Stimulated activated memory B cell treated with anti-CD40 and anti-IgM and Interleukin-4, amounts not matched to agents 10 μg/mL and 1 μg/mL and 100 μg/mL, for 72 hours (primary cell): ENCODE results near the gene TUBA3E.
"Not testable (repeated sequence)": the region's sequence is repeated elsewhere in the genome, so short reads cannot be mapped to it uniquely, and the experiment has no call there.

Experiments used
- ATAC-seq: fragments of 150-1000 bp; cut with Tn5 transposase; 2 replicates; pipeline ENCODE4 v1.10.0; 2021
- H3K27ac Mint-ChIP-seq: one replicate; pipeline ENCODE4 v1.8.0; 2022; ENCODE audit warnings: mild to moderate bottlenecking, mixed read lengths
- H3K27me3 Mint-ChIP-seq: one replicate; pipeline ENCODE4 v1.8.0; 2022; ENCODE audit warnings: mixed read lengths
- H3K36me3 Mint-ChIP-seq: one replicate; pipeline ENCODE4 v1.8.0; 2022; ENCODE audit warnings: mixed read lengths
- H3K4me1 Mint-ChIP-seq: one replicate; pipeline ENCODE4 v1.8.0; 2022; ENCODE audit warnings: mixed read lengths
- H3K4me3 Mint-ChIP-seq: one replicate; pipeline ENCODE4 v1.8.0; 2022; ENCODE audit warnings: mild to moderate bottlenecking, moderate library complexity, mixed read lengths
- H3K9me3 Mint-ChIP-seq: one replicate; pipeline ENCODE4 v1.8.0; 2022; ENCODE audit warnings: mixed read lengths

Gene TUBA3E

GRCh38 chr2:130150181-130151144 lies 47.8 kb downstream of the TUBA3E start:
- Mint-ChIP-seq H3K4me3 (no peak overlapping the region), H3K27me3 (no peaks in the 10 kb centered on the region), H3K4me1 (peaks cover 5% of the 10 kb centered on the region), H3K27ac (no peak overlapping the region), H3K9me3 (no peaks in the 10 kb centered on the region), H3K36me3 (peaks cover 39% of the 10 kb centered on the region)
- peak; percentile 6 for ATAC-seq

- H3K27me3 Mint-ChIP-seq, H3K9me3 Mint-ChIP-seq, H3K4me3 Mint-ChIP-seq, ATAC-seq, H3K27ac Mint-ChIP-seq: not testable (repeated sequence)
- H3K4me1 Mint-ChIP-seq: peaks cover 13% of the 10 kb centered on the region
- H3K36me3 Mint-ChIP-seq: peaks cover 23% of the 10 kb centered on the region
Measured at GRCh38 chr2:130148515-130148914, 49.7 kb downstream of the TUBA3E start.

GRCh38 chr2:130145006-130145414 lies 53.2 kb downstream of the TUBA3E start, which contains the start of gene CCDC74B:
TSS of gene CCDC74B (minus strand) at chr2:130145112. CDS start at chr2:130144996, 116 bp downstream.
- Mint-ChIP-seq H3K4me1 (peaks cover 18% of the 10 kb centered on the region), H3K4me3 (peak within 1 kb of the TSS; percentile 82), H3K27me3 (peaks cover 15% of the 10 kb centered on the region), H3K27ac (peak within 1 kb of the TSS; percentile 75)
- not testable (repeated sequence) for H3K9me3 Mint-ChIP-seq, H3K36me3 Mint-ChIP-seq
- ATAC-seq: peak; percentile 86

GRCh38 chr2:130143266-130144039 lies 54.8 kb downstream of the TUBA3E start:
- H3K27me3 Mint-ChIP-seq: peaks cover 15% of the 10 kb centered on the region
- not testable (repeated sequence) for H3K27ac Mint-ChIP-seq, H3K36me3 Mint-ChIP-seq, H3K9me3 Mint-ChIP-seq, ATAC-seq
- peaks cover 14% of the 10 kb centered on the region for H3K4me1 Mint-ChIP-seq
- H3K4me3 Mint-ChIP-seq: peak overlapping the region; percentile 57

GRCh38 chr2:130142396-130143265 lies 55.6 kb downstream of the TUBA3E start:
- H3K9me3 Mint-ChIP-seq, H3K36me3 Mint-ChIP-seq, H3K4me3 Mint-ChIP-seq, H3K27ac Mint-ChIP-seq, ATAC-seq: not testable (repeated sequence)
- H3K4me1 Mint-ChIP-seq: peaks cover 13% of the 10 kb centered on the region
- H3K27me3 Mint-ChIP-seq: peaks cover 15% of the 10 kb centered on the region
